RWPE2 (cell line): ENCODE measurements around the gene CCNB2.
"Not testable (repeated sequence)": the region's sequence is repeated elsewhere in the genome, so short reads cannot be mapped to it uniquely, and the experiment has no call there.

Experiments used
- ATAC-seq: fragments of 200-7000 bp; cut with Tn5 transposase; 3 replicates; pipeline ENCODE4 v1.9.1; 2021; ENCODE audit warnings: low read depth
- DNase-seq: peaks from one replicate; pipeline ENCODE4 v3.0.0-alpha.2; 2020; ENCODE audit warnings: low spot score
- H3K27ac ChIP-seq: fragments of 450-650 bp; 2 replicates; pipeline ENCODE4 v1.5.1; 2017; ENCODE audit warnings: mild to moderate bottlenecking; ENCODE audit not compliant: poor library complexity, severe bottlenecking
- H3K27me3 ChIP-seq: fragments of 250-450 bp; sonication (Bioruptor Pico); 2 replicates; pipeline ENCODE4 v1.5.1; 2021; ENCODE audit warnings: mild to moderate bottlenecking, moderate library complexity; ENCODE audit not compliant: insufficient read depth, poor library complexity, severe bottlenecking
- H3K36me3 ChIP-seq: fragments of 250-450 bp; sonication (Bioruptor Pico); 2 replicates; pipeline ENCODE4 v1.5.1; 2020; ENCODE audit warnings: low read depth, mild to moderate bottlenecking, moderate library complexity
- H3K4me1 ChIP-seq: fragments of 250-450 bp; sonication (Bioruptor Pico); 2 replicates; pipeline ENCODE4 v1.5.1; 2021; ENCODE audit warnings: mild to moderate bottlenecking, moderate library complexity; ENCODE audit not compliant: insufficient read depth, poor library complexity, severe bottlenecking
- H3K4me3 ChIP-seq: fragments of 250-450 bp; sonication (Bioruptor Pico); 2 replicates; pipeline ENCODE4 v1.5.1; 2021; ENCODE audit warnings: mild to moderate bottlenecking, moderate library complexity; ENCODE audit not compliant: severe bottlenecking
- H3K9me3 ChIP-seq: fragments of 250-450 bp; sonication (Bioruptor Pico); 2 replicates; pipeline ENCODE4 v1.5.1; 2021; ENCODE audit warnings: mild to moderate bottlenecking, moderate library complexity; ENCODE audit not compliant: severe bottlenecking
- TF ChIP-seq, protein P1 (sequence below): fragments of 450-650 bp; IDR thresholded peaks from one replicate; pipeline ENCODE4 v1.5.1; 2017; ENCODE audit warnings: mild to moderate bottlenecking, moderate library complexity; ENCODE audit not compliant: poor library complexity, severe bottlenecking

Gene CCNB2

DNA sequence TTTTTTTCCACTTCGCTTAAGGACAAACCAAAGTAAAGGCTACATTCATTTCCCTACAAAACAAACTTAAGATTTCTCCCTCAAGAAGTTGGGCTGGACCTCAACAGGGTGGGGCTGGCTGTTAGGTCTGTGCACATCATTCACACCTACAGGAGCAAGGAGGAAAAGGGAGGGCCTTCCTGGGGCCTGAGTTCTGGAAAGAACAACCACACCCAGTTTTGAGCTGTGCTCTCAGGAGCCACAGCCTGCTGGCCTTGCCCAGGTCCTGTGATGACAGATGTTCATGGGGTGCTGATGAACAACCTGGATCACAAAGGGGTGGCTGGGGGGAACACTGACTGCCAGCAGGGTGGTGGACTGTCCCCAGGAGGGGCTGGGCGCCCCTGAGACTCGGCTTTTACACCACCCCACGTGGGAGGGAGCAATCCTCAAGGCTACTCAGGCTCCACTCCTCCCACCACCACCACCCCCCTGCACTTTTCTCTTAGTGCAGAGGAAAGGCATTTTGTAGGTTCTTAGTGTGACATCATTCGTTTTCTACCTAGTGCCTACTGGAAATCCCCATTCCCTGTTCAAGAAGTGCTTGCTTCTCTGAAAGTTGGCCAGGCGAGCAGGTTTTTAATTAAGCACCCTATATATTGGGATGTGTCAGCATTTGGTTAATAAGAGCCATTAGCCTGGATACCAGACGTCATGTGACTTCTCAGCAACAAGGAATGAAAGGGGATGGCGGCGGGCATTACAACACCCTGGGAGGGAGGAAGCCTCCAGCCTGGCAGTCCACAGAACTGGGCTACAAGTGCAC lies 35.7 kb downstream of the CCNB2 start:
- Histone ChIP-seq H3K27me3 (no peaks in the 10 kb centered on the region), H3K4me3 (no peak overlapping the region), H3K27ac (peak overlapping the region; percentile 1), H3K4me1 (peaks cover 14% of the 10 kb centered on the region), H3K36me3 (peaks cover 90% of the 10 kb centered on the region), H3K9me3 (no peaks in the 10 kb centered on the region)
- DNase-seq (peak; percentile 75), ATAC-seq (peak; percentile 79)
- TF ChIP-seq, protein P1, sequence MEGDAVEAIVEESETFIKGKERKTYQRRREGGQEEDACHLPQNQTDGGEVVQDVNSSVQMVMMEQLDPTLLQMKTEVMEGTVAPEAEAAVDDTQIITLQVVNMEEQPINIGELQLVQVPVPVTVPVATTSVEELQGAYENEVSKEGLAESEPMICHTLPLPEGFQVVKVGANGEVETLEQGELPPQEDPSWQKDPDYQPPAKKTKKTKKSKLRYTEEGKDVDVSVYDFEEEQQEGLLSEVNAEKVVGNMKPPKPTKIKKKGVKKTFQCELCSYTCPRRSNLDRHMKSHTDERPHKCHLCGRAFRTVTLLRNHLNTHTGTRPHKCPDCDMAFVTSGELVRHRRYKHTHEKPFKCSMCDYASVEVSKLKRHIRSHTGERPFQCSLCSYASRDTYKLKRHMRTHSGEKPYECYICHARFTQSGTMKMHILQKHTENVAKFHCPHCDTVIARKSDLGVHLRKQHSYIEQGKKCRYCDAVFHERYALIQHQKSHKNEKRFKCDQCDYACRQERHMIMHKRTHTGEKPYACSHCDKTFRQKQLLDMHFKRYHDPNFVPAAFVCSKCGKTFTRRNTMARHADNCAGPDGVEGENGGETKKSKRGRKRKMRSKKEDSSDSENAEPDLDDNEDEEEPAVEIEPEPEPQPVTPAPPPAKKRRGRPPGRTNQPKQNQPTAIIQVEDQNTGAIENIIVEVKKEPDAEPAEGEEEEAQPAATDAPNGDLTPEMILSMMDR = no peak

DNA sequence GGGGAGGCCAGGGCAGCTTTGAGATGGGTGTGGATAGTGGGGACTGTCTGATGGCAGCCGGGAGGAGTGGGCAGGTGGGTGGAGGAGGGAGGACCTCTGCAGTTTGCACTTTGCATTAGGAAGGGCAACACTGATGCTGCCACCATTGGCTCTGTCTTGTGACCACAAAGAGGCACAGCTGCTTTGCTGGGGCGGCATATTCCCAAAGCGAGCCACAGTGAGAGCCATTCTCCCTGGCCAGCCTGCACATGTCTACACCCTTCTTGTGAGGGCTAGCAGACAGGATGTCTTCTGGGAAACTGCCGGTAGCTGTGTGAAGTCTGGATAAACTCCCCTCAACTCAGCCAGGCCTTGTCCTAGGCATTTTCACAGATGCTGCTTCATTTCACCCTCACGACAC lies 38.3 kb downstream of the CCNB2 start:
- H3K4me1 ChIP-seq = peaks cover 14% of the 10 kb centered on the region
- H3K27ac ChIP-seq = no peak overlapping the region
- H3K36me3 ChIP-seq = peaks cover 87% of the 10 kb centered on the region
- DNase-seq (peak; percentile 50), ATAC-seq (no peak; the same call in 2 of the 3 replicates)
- H3K4me3 ChIP-seq = no peak overlapping the region
- no peaks in the 10 kb centered on the region for H3K9me3 ChIP-seq
- no peaks in the 10 kb centered on the region for H3K27me3 ChIP-seq
- TF ChIP-seq, protein P1 = no peak

DNA sequence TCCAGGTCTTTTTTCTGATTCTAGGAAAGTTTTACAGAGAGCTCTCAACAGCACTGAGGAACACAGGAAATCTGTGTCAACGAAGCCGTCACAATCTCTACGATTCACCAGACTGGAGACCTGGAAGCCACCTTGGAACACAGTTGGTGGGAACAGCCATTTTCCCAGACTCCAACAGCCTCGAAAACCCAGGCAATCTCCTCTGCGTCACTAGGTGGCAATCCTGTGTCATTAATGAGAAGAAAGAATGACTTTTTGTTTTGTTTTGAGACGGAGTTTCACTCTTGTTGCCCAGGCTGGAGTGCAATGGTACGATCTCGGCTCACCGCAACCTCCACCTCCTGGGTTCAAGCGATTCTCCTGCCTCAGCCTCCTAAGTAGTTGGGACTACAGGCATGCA lies 39.6 kb downstream of the CCNB2 start:
- not testable (repeated sequence) for H3K9me3 ChIP-seq, H3K4me3 ChIP-seq, H3K27me3 ChIP-seq, ATAC-seq, H3K27ac ChIP-seq
- TF ChIP-seq, protein P1 = peak; percentile 49
- H3K4me1 ChIP-seq = peaks cover 14% of the 10 kb centered on the region
- H3K36me3 ChIP-seq = peaks cover 88% of the 10 kb centered on the region
- peak; percentile 27 for DNase-seq

DNA sequence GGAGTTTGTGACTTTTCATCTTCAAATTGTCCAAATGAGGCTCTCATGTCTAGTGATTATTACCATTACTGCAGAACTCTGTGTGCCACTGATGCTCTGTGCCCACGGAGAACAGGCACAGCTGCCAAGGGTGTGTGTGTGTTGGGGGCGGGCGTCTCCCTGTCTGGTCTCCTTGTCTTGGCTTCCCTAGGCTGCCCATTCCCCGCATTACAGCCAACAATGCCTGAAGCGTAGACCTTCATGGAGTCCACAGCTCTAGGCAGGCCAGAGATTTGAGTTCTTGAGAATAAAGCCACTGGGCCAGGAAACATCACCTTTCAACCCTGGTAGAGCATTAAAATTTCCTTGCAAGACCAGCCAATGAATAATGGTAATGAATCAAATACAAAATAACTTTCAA lies 42.7 kb downstream of the CCNB2 start:
- H3K27ac ChIP-seq = no peak overlapping the region
- no peak overlapping the region for H3K4me3 ChIP-seq
- ATAC-seq (no peak), DNase-seq (peak; percentile 45)
- H3K27me3 ChIP-seq = no peaks in the 10 kb centered on the region
- H3K9me3 ChIP-seq = no peaks in the 10 kb centered on the region
- H3K4me1 ChIP-seq = no peaks in the 10 kb centered on the region
- TF ChIP-seq, protein P1 = no peak
- H3K36me3 ChIP-seq = peaks cover 92% of the 10 kb centered on the region

DNA sequence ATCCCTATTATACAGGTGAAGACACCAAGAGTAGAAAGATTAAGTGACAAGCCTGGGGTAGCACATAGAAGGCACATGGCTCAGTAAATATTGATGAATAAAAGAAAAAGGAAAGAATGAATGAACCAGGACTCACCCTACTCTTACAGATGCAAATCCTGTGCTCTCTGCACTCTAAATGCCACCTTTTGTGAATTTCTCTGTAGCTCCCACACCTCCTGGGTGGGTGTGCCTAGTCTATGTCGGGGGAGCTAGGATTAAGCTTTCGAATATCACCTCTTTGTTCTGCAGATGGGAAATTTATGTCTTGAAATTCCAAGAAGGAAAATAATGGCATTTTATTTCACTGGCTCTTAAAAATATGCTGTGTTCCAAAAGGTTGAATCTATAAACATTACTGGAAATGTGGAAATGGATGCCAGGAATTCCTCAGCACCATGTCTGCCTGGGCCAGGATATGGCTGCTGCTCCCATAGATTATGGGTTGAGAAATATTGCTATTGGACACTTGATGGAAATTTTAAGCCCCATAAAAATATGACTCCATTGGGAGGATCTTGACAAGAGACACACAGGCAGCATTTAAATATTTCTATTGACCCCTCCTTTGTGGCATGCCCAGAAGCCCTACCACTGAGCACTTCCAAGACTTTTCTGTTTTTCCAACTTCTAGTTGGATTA lies 43.3 kb downstream of the CCNB2 start:
- Histone ChIP-seq H3K4me1 (no peaks in the 10 kb centered on the region), H3K27me3 (no peaks in the 10 kb centered on the region), H3K27ac (no peak overlapping the region), H3K9me3 (no peaks in the 10 kb centered on the region), H3K4me3 (no peak overlapping the region), H3K36me3 (peaks cover 95% of the 10 kb centered on the region)
- TF ChIP-seq, protein P1 = no peak
- ATAC-seq = no peak
- no peak for DNase-seq
